Loucy (cell line): ENCODE results near the gene DGCR6L.

Experiments used
- H2AFZ ChIP-seq: fragments of 200-600 bp; sonication (generic); 2 replicates; pipeline ENCODE4 v1.6.0; 2016; ENCODE audit warnings: antibody characterized with exemption, mild to moderate bottlenecking, low read length, moderate library complexity
- H3F3A ChIP-seq: fragments of 200-600 bp; 2 replicates; pipeline ENCODE4 v1.6.0; 2016; ENCODE audit warnings: antibody characterized with exemption, low read depth, mild to moderate bottlenecking
- H3K27me3 ChIP-seq: fragments of 200-600 bp; sonication (generic); 2 replicates; pipeline ENCODE4 v1.6.1; 2014; ENCODE audit warnings: low read length, mild to moderate bottlenecking; ENCODE audit not compliant: insufficient read depth, poor library complexity, severe bottlenecking
- H3K36me3 ChIP-seq: fragments of 200-600 bp; sonication (generic); 2 replicates; pipeline ENCODE4 v1.6.1; 2016; ENCODE audit warnings: low read length; ENCODE audit not compliant: insufficient read depth
- H3K4me1 ChIP-seq: fragments of 200-600 bp; sonication (generic); 2 replicates; pipeline ENCODE4 v1.5.1; 2014; ENCODE audit warnings: low read length, mild to moderate bottlenecking; ENCODE audit not compliant: insufficient read depth, poor library complexity, severe bottlenecking
- H3K4me2 ChIP-seq: fragments of 200-600 bp; sonication (generic); 2 replicates; pipeline ENCODE4 v1.6.0; 2014; ENCODE audit warnings: antibody characterized with exemption, low read length, low read depth, mild to moderate bottlenecking; ENCODE audit not compliant: poor library complexity, severe bottlenecking
- H3K4me3 ChIP-seq: fragments of 200-600 bp; sonication (generic); 2 replicates; pipeline ENCODE4 v1.5.1; 2014; ENCODE audit warnings: low read length, mild to moderate bottlenecking, mixed read lengths; ENCODE audit not compliant: poor library complexity, severe bottlenecking
- H3K79me2 ChIP-seq: fragments of 200-600 bp; sonication (generic); 2 replicates; pipeline ENCODE4 v1.6.1; 2014; ENCODE audit warnings: low read length; ENCODE audit not compliant: insufficient read depth
- H3K9ac ChIP-seq: fragments of 200-600 bp; sonication (generic); 2 replicates; pipeline ENCODE4 v1.6.0; 2014; ENCODE audit warnings: mild to moderate bottlenecking, low read depth, low read length, moderate library complexity; ENCODE audit not compliant: poor library complexity, severe bottlenecking
- H3K9me2 ChIP-seq: fragments of 200-600 bp; sonication (generic); replicated peaks from 2 replicates; pipeline ENCODE4 v1.6.1; 2016; ENCODE audit warnings: low read depth, low read length, mixed read lengths
- H3K9me3 ChIP-seq: fragments of 200-600 bp; sonication (generic); 2 replicates; pipeline ENCODE4 v1.6.1; 2014; ENCODE audit warnings: mild to moderate bottlenecking, antibody characterized with exemption, low read length, low read depth; ENCODE audit not compliant: insufficient read depth
- H4K20me1 ChIP-seq: fragments of 200-600 bp; sonication (generic); 2 replicates; pipeline ENCODE4 v1.6.0; 2014; ENCODE audit warnings: antibody characterized with exemption, low read length, mild to moderate bottlenecking; ENCODE audit not compliant: insufficient read depth, poor library complexity, severe bottlenecking
- EZH2phosphoT487 ChIP-seq: fragments of 200-600 bp; IDR thresholded peaks from 2 replicates; pipeline ENCODE4 v1.6.1; 2018; ENCODE audit warnings: antibody characterized with exemption, mild to moderate bottlenecking, moderate library complexity, borderline replicate concordance
- TF ChIP-seq, protein P1 (sequence below): fragments of 200-600 bp; sonication (generic); conservative IDR thresholded peaks from 2 replicates; pipeline ENCODE4 v1.5.1; 2014; ENCODE audit warnings: mild to moderate bottlenecking, antibody characterized with exemption, low read length

Gene DGCR6L

DNA sequence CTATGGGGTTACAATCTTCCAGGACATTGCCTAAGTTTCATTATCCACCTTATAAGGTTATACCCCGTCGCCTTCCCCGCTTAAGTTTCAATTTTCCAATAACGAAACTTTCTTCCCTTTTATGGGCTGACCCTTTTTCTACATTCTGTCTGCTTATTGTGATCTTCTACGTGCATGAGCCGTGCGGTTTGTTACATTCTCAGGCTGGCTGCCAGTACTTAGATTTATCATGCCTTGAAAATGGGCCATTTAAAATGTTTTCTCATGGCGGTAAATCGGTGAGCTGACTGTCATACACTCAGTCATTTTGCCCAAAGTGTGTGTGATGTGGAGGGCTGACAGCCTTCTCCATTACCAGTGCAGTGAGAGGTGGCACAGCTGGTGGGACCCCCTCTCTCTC lies 23.3 kb downstream of the DGCR6L start:
- TF ChIP-seq, protein P1, sequence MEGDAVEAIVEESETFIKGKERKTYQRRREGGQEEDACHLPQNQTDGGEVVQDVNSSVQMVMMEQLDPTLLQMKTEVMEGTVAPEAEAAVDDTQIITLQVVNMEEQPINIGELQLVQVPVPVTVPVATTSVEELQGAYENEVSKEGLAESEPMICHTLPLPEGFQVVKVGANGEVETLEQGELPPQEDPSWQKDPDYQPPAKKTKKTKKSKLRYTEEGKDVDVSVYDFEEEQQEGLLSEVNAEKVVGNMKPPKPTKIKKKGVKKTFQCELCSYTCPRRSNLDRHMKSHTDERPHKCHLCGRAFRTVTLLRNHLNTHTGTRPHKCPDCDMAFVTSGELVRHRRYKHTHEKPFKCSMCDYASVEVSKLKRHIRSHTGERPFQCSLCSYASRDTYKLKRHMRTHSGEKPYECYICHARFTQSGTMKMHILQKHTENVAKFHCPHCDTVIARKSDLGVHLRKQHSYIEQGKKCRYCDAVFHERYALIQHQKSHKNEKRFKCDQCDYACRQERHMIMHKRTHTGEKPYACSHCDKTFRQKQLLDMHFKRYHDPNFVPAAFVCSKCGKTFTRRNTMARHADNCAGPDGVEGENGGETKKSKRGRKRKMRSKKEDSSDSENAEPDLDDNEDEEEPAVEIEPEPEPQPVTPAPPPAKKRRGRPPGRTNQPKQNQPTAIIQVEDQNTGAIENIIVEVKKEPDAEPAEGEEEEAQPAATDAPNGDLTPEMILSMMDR: no peak
- no peak for TF ChIP-seq EZH2phosphoT487
- Histone ChIP-seq H3F3A (no peaks in the 10 kb centered on the region), H3K36me3 (no peaks in the 10 kb centered on the region), H3K9ac (no peak overlapping the region), H3K27me3 (peaks cover 5% of the 10 kb centered on the region), H3K4me1 (no peaks in the 10 kb centered on the region), H3K4me2 (no peak overlapping the region), H3K9me2 (no peaks in the 10 kb centered on the region), H3K4me3 (no peak overlapping the region), H4K20me1 (no peaks in the 10 kb centered on the region), H2AFZ (no peak overlapping the region), H3K79me2 (no peaks in the 10 kb centered on the region), H3K9me3 (no peaks in the 10 kb centered on the region)

- Histone ChIP-seq H3K27me3 (peaks cover 5% of the 10 kb centered on the region), H3K4me3 (no peak overlapping the region), H3K4me1 (no peaks in the 10 kb centered on the region), H3F3A (no peaks in the 10 kb centered on the region), H3K9ac (no peak overlapping the region), H3K9me2 (no peaks in the 10 kb centered on the region), H4K20me1 (no peaks in the 10 kb centered on the region), H2AFZ (no peak overlapping the region), H3K9me3 (no peaks in the 10 kb centered on the region), H3K4me2 (no peak overlapping the region), H3K36me3 (no peaks in the 10 kb centered on the region), H3K79me2 (no peaks in the 10 kb centered on the region)
- TF ChIP-seq EZH2phosphoT487: no peak
- TF ChIP-seq, protein P1: no peak
Observed at GRCh38 chr22:20295262-20296064, 24.4 kb downstream of the DGCR6L start.

- H3K27me3 ChIP-seq: no peaks in the 10 kb centered on the region
- H3F3A ChIP-seq: no peaks in the 10 kb centered on the region
- TF ChIP-seq, protein P1: no peak
- TF ChIP-seq EZH2phosphoT487: no peak
- H2AFZ ChIP-seq: no peak overlapping the region
- no peaks in the 10 kb centered on the region for H3K4me1 ChIP-seq
- H3K9ac ChIP-seq: no peak overlapping the region
- H4K20me1 ChIP-seq: no peaks in the 10 kb centered on the region
- no peak overlapping the region for H3K4me2 ChIP-seq
- no peaks in the 10 kb centered on the region for H3K9me3 ChIP-seq
- H3K4me3 ChIP-seq: no peak overlapping the region
- no peaks in the 10 kb centered on the region for H3K79me2 ChIP-seq
- H3K9me2 ChIP-seq: no peaks in the 10 kb centered on the region
- no peaks in the 10 kb centered on the region for H3K36me3 ChIP-seq
Observed at GRCh38 chr22:20292673-20293232, 27.1 kb downstream of the DGCR6L start.
